D721Med (cell line): ENCODE data around the gene UBE2QL1.

Experiments used
- DNase-seq: peaks from one replicate; pipeline ENCODE4 v3.0.0; 2011; ENCODE audit warnings: low spot score; ENCODE audit not compliant: insufficient read length
- FAIRE-seq: peaks from 2 replicates; lab custom pipeline; 2011; peaks lifted over from hg19 to GRCh38; lab: Jason Lieb, UNC
- TF ChIP-seq, protein P1 (sequence below): IDR thresholded peaks from 2 replicates; pipeline ENCODE4 v1.5.1; 2012; ENCODE audit warnings: mild to moderate bottlenecking, control low read depth; ENCODE audit not compliant: insufficient read depth; ENCODE audit errors: missing control alignments

The UBE2QL1 gene

DNA sequence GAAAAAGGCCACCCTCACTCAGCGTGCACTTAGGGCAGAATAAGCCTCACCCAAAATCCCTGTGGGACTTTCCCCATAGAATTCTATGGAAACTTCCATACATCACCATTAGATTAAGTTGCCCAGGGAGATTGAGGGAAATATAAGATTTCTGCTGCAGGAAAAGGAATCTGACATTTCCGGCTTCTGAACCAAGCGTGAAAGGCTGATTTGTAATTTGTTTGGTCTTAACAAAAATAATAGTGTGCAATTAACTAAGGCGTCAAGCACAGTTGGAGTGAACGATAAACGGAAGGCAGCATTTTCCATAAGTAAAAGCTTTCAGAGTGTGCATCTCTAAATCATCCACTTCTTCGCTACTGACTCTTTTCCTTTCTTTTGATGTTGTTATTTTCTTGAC, 14.0 kb downstream of the UBE2QL1 start:
- FAIRE-seq (no peak), DNase-seq (no peak)
- TF ChIP-seq, protein P1, sequence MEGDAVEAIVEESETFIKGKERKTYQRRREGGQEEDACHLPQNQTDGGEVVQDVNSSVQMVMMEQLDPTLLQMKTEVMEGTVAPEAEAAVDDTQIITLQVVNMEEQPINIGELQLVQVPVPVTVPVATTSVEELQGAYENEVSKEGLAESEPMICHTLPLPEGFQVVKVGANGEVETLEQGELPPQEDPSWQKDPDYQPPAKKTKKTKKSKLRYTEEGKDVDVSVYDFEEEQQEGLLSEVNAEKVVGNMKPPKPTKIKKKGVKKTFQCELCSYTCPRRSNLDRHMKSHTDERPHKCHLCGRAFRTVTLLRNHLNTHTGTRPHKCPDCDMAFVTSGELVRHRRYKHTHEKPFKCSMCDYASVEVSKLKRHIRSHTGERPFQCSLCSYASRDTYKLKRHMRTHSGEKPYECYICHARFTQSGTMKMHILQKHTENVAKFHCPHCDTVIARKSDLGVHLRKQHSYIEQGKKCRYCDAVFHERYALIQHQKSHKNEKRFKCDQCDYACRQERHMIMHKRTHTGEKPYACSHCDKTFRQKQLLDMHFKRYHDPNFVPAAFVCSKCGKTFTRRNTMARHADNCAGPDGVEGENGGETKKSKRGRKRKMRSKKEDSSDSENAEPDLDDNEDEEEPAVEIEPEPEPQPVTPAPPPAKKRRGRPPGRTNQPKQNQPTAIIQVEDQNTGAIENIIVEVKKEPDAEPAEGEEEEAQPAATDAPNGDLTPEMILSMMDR: no peak

DNA sequence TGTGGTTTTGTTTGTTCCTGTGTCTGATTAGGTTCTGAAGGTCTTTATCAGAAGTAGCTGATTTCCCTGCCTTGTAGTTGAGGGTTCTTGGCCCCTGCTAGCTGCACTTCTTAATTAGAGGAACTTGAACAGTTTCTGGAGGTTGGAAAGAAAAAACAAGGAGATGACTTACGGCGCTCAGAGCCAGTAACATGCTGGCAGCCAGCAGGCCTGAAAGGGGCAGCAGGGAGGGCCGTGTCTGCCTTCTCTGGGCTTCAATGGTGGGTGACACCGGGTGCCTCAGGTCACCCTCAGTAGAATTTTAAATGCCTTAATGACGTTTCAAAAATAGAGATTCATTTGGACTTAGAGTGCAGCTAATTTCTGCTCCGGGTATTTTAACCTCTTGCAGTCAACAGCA, 15.8 kb downstream of the UBE2QL1 start:
- TF ChIP-seq, protein P1: no peak
- FAIRE-seq: no peak
- no peak for DNase-seq

DNA sequence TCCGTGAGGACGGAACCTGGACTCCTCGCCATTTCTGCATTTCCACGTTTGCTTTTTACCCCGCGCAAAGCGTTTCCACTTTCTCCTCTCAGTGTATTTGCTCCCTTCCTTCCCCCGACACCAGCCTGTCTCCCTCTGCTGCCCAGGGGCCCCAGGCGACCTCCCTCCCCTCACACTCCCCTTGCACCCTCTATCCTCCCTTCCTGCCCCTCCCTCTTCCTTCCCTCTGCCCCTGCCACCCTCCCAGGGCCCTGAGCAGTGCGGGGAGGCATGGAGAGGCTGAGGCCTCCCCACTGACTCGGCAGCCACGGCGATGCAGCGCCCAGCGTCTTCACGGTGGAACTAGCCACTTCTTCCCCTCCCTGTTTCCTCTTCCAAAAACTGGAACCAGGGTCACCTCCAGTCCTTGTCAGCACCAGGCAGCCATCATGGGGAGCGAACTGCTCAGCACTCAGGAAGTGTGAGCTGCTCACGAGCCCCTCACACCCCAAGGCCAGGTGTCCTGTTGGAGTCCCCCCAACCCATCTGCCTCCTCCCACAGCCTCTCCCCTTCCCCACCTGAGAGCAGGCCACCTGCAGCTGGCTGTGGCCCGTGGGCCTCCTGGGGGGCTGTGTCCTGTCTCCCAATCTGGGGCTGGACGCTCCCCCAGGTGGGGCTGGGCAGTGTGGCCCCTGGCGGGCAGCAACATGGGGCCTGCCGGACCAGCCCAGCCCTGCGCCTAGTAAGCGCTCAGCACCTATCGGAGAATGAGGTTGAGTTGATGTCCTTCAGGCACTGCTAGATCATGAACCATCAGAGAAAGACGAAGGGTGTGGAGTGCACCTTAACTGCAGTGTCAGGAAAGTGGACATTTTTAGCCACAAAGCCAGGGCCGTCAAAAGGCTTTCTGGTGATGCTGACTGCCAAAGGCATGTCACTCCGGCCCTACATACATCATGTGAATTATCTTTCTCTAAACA, 17.5 kb downstream of the UBE2QL1 start:
- DNase-seq (no peak), FAIRE-seq (no peak)
- TF ChIP-seq, protein P1: no peak

DNA sequence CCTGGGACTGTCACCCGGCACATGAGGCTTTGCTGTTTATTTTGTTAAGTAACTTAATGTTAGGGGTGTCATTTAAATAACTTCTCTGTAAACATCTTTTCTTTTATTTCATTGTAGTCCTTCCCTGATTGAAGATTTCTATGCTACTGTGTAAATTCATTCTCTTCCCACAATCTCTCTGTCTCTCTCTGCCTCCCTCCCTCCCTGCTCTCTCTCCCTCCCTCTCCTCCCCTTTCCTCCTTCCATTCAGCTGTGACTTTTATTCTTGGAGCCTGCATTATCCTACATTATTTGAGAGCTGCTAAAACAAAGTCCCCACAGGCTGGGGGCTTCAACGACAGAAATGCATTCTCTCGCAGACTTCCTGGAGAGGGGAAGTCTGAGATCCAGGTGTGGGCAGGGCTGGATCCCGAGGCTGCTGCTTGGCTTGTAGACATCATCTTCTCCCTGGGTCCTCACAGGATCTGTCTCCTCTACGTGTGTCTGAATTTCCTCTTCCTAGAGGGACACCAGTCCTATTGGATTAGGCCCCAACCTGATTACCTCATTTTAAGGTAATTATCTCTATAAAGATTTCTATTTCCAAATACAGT, 18.4 kb downstream of the UBE2QL1 start:
- DNase-seq (no peak), FAIRE-seq (no peak)
- TF ChIP-seq, protein P1: no peak

DNA sequence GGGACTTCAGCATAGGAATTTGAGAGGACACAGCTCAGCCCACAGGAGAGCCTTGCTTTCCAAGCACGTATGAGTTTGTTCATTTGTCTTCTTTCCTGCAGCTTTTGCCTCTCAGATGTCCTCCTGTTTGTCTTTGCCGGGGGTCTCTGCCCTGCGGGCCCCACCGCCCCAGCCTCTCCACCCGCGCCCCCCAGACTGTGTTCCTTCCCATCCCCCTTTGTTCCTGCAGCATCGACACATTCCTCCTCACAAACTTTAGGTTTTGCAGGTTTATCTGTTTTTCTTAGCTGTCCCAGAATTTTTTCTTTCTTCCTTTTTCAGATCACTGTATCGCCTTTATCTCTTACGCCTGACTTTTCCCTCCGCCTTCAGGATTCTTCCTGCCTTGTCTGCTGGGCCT, 18.9 kb downstream of the UBE2QL1 start:
- FAIRE-seq: no peak
- DNase-seq: no peak
- TF ChIP-seq, protein P1: no peak

DNA sequence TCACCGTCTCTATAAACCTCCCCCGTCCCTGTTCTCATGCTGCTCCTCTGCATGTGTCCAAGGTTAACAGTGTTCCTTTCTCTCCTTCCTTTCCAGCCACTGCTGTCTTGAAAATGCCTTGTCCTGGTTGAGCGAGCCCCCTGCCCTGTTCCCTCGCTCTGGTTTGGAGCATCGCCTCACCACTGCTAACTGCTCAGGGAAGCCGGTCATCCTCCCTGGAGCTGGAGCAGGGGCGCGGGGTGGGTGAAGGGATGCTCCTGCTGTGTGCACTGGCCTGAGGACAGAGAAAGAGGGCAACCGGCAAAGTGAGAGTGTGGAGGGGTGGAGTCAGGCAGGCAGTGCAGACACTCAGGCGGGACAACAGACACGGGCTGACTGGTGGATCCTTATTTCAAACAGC, 19.4 kb downstream of the UBE2QL1 start:
- DNase-seq: no peak
- TF ChIP-seq, protein P1: no peak
- FAIRE-seq: no peak

DNA sequence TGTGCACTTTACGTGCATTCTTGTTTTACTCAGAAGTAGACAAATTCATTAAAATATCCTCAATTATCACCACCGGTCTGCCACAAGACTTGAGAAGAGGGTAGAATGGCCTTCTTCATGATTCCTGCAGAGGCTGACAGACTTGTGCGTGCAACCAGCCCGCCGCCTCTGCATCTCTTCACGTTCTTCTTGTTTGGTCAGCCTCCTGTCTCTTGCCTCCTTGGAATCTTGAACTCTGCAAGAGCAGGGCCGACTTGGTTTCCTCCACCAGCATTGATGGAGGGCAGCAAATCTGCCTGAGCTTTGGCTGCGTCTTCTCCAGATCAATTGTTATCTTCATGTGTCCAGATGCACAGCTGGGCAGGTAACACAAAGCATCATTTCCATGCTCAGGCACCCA, 20.2 kb downstream of the UBE2QL1 start:
- no peak for DNase-seq
- TF ChIP-seq, protein P1: no peak
- no peak for FAIRE-seq
